GM18951 (cell line): ENCODE measurements around the gene CLPTM1.
A peak's percentile ranks its signal among the peaks of the same experiment; 100 is the strongest.

Experiments
- POLR2A ChIP-seq: IDR thresholded peaks from 4 replicates; pipeline ENCODE4 v1.6.1; 2011; ENCODE audit warnings: mild to moderate bottlenecking; ENCODE audit not compliant: insufficient read length, insufficient read depth; ENCODE audit errors: extremely low read depth
- in situ Hi-C: fragments of 300-500 bp; cut with MboI; formaldehyde crosslinking; loops from one replicate; pipeline ENCODE4 v1.12.0; 2022; ENCODE audit warnings: low sequenced_read_pairs, mixed read lengths, inconsistent platforms; ENCODE audit not compliant: unreplicated experiment

Gene CLPTM1

DNA sequence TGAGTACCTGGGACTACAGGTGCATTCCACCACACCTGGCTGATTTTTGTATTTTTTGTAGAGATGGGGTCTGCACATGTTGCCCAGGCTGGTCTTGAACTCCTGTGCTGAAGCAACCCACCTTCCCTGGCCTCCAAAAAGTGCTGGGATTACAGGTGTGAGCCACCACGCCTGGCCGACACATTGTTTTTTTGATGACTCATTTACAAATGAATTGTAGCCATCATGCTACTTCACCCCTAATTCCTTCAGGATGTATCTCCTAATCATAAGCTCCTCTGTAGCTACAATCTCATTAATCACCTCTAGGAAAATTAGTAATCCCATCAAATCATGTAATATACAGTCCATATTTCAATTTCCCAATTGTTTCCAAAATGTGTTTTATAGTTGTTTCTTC lies 64.0 kb downstream of the CLPTM1 start:
- in situ Hi-C loops = no loop called here
- no peak for TF ChIP-seq POLR2A

- TF ChIP-seq POLR2A = no peak
- in situ Hi-C loops = no loop called here
Measured at GRCh38 chr19:45020071-45020470, 64.9 kb downstream of the CLPTM1 start.

GRCh38 chr19:45021971-45022370 lies 66.8 kb downstream of the CLPTM1 start:
- in situ Hi-C loops = no loop called here
- no peak for TF ChIP-seq POLR2A

DNA sequence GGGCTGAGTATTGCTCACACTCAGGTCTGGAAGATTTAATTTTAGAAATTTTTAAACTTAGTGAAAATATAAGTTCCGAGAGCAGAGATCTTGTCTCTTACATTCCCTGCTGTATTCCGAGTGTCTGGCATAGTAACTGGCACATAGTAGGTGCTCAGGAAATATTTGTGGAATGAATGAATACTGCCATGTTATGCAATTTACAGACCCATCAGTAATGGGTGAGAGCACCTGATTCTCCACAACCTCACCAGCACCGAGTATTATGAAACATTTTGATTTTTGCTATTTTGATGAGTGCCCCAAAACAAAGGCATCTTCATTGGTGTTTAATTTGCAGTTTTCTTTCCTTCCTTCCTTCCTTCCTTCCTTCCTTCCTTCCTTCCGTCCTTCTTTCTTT lies 67.9 kb downstream of the CLPTM1 start:
- no peak for TF ChIP-seq POLR2A

GRCh38 chr19:45025264-45025663 lies 70.1 kb downstream of the CLPTM1 start:
- TF ChIP-seq POLR2A = no peak
- in situ Hi-C loops = no loop called here

More for the DNA sequence above, 67.9 kb downstream of the CLPTM1 start:
- in situ Hi-C loops = no loop called here

GRCh38 chr19:45027371-45027770 lies 72.2 kb downstream of the CLPTM1 start:
- TF ChIP-seq POLR2A = no peak
- in situ Hi-C loops = no loop called here

GRCh38 chr19:45030825-45031224 lies 75.6 kb downstream of the CLPTM1 start:
- TF ChIP-seq POLR2A = no peak
- in situ Hi-C loops = no loop called here

DNA sequence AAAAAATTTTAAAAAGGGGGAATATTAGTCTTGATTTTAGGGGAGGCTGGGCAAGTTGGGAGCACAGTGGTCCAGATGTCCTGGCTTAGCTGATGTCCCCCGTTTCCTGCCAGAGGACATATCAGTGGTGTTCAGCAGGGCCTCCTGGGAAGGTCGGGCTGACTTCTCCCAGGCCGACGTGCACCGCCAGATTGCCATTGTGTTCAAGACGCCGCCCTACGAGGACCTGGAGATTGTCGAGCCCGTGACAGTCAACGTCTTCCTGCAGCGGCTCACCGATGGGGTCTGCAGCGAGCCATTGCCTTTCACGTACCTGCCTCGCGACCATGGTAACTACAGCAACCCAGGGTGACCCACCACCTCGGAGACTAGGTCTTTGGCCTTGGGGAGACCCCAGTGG lies 77.2 kb downstream of the CLPTM1 start:
- TF ChIP-seq POLR2A = no peak
- in situ Hi-C loops = no loop called here

GRCh38 chr19:45035755-45036154 lies 80.6 kb downstream of the CLPTM1 start:
- TF ChIP-seq POLR2A = no peak
- in situ Hi-C loops = no loop called here

DNA sequence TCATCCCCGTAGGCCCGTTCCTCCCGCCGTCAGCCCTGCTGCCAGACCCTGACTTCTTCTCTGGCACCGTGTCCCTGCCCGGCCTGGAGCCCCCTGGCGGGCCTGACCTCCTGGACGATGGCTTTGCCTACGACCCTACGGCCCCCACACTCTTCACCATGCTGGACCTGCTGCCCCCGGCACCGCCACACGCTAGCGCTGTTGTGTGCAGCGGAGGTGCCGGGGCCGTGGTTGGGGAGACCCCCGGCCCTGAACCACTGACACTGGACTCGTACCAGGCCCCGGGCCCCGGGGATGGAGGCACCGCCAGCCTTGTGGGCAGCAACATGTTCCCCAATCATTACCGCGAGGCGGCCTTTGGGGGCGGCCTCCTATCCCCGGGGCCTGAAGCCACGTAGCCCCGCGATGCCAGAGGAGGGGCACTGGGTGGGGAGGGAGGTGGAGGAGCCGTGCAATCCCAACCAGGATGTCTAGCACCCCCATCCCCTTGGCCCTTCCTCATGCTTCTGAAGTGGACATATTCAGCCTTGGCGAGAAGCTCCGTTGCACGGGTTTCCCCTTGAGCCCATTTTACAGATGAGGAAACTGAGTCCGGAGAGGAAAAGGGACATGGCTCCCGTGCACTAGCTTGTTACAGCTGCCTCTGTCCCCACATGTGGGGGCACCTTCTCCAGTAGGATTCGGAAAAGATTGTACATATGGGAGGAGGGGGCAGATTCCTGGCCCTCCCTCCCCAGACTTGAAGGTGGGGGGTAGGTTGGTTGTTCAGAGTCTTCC lies 82.4 kb downstream of the CLPTM1 start:
- in situ Hi-C loops = no loop called here
- no peak for TF ChIP-seq POLR2A

- in situ Hi-C loops = no loop called here
- peak; percentile 95 for TF ChIP-seq POLR2A
Measured at GRCh38 chr19:45038931-45039893, 84.0 kb downstream of the CLPTM1 start, which contains the start of gene CLASRP. CLASRP (plus strand) TSS chr19:45039045; CDS start chr19:45040213, 1,168 bp downstream.

DNA sequence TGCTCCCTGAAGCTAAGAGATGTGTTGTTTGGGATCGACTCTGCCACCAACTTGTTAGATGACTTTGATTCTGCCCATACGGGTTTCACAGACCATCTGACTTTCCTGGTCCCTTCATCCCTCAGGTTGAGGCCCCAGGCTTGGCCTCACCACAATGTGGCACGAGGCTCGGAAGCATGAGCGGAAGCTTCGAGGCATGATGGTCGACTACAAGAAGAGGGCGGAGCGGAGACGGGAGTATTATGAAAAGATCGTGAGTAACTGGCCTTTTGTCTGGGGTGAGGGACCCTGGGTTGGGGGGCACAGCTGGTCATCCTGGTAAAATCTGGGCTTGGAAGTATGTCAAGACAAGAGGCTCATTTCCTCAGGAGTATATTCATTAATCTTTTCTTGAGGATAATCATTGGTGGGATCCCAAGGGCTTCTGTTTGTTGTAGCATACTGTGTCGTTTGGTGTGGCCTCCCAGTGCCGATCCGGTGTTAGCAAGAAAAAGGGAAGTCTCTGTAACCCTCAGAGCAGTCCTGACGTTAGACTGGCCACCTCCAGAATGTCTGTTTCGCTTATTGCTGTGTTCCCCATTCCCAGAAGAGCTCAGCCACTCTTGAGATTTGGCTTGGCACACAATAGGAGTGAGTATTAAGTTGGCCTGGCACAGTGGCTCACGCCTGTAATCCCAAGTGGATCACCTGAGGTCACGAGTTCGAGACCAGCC lies 85.0 kb downstream of the CLPTM1 start:
- TF ChIP-seq POLR2A = no peak
- in situ Hi-C loops = no loop called here

- TF ChIP-seq POLR2A = no peak
- in situ Hi-C loops = no loop called here
Measured at GRCh38 chr19:45041125-45041524, 85.9 kb downstream of the CLPTM1 start.
